AG04449 (cell line): Measurements from ENCODE around the gene KNTC1.

Experiments used
- CTCF ChIA-PET: fragments of 350-600 bp; formaldehyde crosslinking; extraction: SDS; loops from one replicate; lab custom pipeline; 2021; ENCODE audit warnings: antibody characterized with exemption; lab: Yijun Ruan, JAX
- POLR2A ChIA-PET: fragments of 400-600, 350-600 bp; formaldehyde crosslinking; extraction: SDS; loops from one replicate; lab custom pipeline; 2020; ENCODE audit warnings: antibody characterized with exemption, inconsistent platforms; lab: Yijun Ruan, JAX
- DNase-seq: peaks from one replicate; pipeline ENCODE4 v3.0.0-alpha.2; 2010; ENCODE audit warnings: low read depth, low spot score
- H3K4me3 ChIP-seq: 2 replicates; pipeline ENCODE4 v1.5.1; 2011; ENCODE audit warnings: low read depth, mild to moderate bottlenecking, control low read depth, low read length
- CTCF ChIP-seq: IDR thresholded peaks from one replicate; pipeline ENCODE4 v1.5.1; 2011; ENCODE audit warnings: mild to moderate bottlenecking, moderate library complexity, low read length, control low read depth, inconsistent platforms; ENCODE audit not compliant: insufficient read depth; ENCODE audit errors: missing control alignments

KNTC1 gene

GRCh38 chr12:122500685-122501488, 26.2 kb upstream of the KNTC1 start, which contains the start of gene ZCCHC8:
Gene ZCCHC8, minus strand, starts transcription at chr12:122500932. Its CDS starts 92 bp downstream, at chr12:122500840.
- TF ChIP-seq CTCF, result no peak
- ChIA-PET CTCF (interaction anchor here (0.8 to 6.7 kb wide), 9 partner anchors 10 to 165 kb away, joined by 3 to 51 read pairs (median 4); partner anchors contain the start of genes KNTC1 and RSRC2), POLR2A (interaction anchor here (0.7 to 2.8 kb wide), 11 partner anchors 10 to 166 kb away, joined by 3 to 16 read pairs (median 3); partner anchors contain the start of genes KNTC1 and RSRC2)
- DNase-seq, result peak; percentile 91
- H3K4me3 ChIP-seq, result peak within 1 kb of the TSS; percentile 89

GRCh38 chr12:122501489-122501989, 25.5 kb upstream of the KNTC1 start:
- no peak overlapping the region; the same call in 1 of the 2 replicates for H3K4me3 ChIP-seq
- POLR2A ChIA-PET, result interaction anchor here (0.7 to 2.8 kb wide), 8 partner anchors 9 to 167 kb away, joined by 3 to 16 read pairs (median 4); partner anchors contain the start of genes KNTC1 and RSRC2
- TF ChIP-seq CTCF, result no peak

GRCh38 chr12:122503147-122503751, 23.8 kb upstream of the KNTC1 start:
- no peak for TF ChIP-seq CTCF
- POLR2A ChIA-PET, result no interaction called here
- DNase-seq, result no peak
- H3K4me3 ChIP-seq, result no peak overlapping the region
- CTCF ChIA-PET, result interaction anchor here (0.9 to 1.3 kb wide), 3 partner anchors 12 to 32 kb away, joined by 3 to 6 read pairs (median 4); no protein-coding TSS in a partner anchor

More at GRCh38 chr12:122501489-122501989, 25.5 kb upstream of the KNTC1 start:
- DNase-seq, result no peak
- CTCF ChIA-PET, result interaction anchor here (0.8 to 6.7 kb wide), 7 partner anchors 9 to 166 kb away, joined by 3 to 51 read pairs (median 4); partner anchors contain the start of genes KNTC1 and RSRC2

GRCh38 chr12:122503783-122504590, 23.1 kb upstream of the KNTC1 start:
- DNase-seq, result no peak
- POLR2A ChIA-PET, result interaction anchor here (1.3 kb wide), 1 partner anchor 14 kb away, joined by 3 read pairs; no protein-coding TSS in a partner anchor
- no peak for TF ChIP-seq CTCF
- CTCF ChIA-PET, result interaction anchor here (0.9 to 1.3 kb wide), 3 partner anchors 11 to 32 kb away, joined by 3 to 6 read pairs (median 4); no protein-coding TSS in a partner anchor
- H3K4me3 ChIP-seq, result no peak overlapping the region

- no peak for DNase-seq
- no peak overlapping the region for H3K4me3 ChIP-seq
- POLR2A ChIA-PET, result interaction anchor here (1.3 to 1.4 kb wide), 2 partner anchors 9 to 12 kb away, joined by 3 to 6 read pairs; no protein-coding TSS in a partner anchor
- no peak for TF ChIP-seq CTCF
- CTCF ChIA-PET, result interaction anchor here (0.7 to 2.2 kb wide), 2 partner anchors 106 to 224 kb away, joined by 3 to 7 read pairs; no protein-coding TSS in a partner anchor
These were observed 21.5 kb upstream of the KNTC1 start for GRCh38 chr12:122505419-122506051.
